GM18526 (cell line): Measurements from ENCODE around the gene GPR137C.

ENCODE experiments used
- POLR2A ChIP-seq: IDR thresholded peaks from 3 replicates; pipeline ENCODE4 v1.6.1; 2011; ENCODE audit not compliant: insufficient read length; ENCODE audit errors: extremely low read depth

The GPR137C gene

DNA sequence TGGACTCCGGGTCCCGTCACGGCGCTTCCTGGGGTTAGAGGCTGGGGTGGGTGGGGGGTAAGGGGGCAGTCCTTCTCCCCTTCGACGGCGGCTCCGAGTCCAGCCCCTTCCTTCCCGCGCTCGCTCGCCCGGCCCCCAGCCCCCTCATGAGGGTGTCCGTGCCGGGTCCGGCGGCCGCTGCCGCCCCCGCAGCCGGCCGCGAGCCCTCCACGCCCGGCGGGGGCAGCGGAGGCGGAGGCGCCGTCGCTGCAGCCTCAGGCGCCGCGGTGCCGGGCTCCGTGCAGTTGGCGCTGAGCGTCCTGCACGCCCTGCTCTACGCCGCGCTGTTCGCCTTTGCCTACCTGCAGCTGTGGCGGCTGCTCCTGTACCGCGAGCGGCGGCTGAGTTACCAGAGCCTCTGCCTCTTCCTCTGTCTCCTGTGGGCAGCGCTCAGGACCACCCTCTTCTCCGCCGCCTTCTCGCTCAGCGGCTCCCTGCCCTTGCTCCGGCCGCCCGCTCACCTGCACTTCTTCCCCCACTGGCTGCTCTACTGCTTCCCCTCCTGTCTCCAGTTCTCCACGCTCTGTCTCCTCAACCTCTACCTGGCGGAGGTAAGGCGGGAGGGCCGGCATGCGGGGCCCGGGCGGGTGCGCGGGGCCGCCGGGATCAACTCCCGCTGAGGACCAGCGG, 500 bp downstream of the GPR137C start:
- no peak for TF ChIP-seq POLR2A

DNA sequence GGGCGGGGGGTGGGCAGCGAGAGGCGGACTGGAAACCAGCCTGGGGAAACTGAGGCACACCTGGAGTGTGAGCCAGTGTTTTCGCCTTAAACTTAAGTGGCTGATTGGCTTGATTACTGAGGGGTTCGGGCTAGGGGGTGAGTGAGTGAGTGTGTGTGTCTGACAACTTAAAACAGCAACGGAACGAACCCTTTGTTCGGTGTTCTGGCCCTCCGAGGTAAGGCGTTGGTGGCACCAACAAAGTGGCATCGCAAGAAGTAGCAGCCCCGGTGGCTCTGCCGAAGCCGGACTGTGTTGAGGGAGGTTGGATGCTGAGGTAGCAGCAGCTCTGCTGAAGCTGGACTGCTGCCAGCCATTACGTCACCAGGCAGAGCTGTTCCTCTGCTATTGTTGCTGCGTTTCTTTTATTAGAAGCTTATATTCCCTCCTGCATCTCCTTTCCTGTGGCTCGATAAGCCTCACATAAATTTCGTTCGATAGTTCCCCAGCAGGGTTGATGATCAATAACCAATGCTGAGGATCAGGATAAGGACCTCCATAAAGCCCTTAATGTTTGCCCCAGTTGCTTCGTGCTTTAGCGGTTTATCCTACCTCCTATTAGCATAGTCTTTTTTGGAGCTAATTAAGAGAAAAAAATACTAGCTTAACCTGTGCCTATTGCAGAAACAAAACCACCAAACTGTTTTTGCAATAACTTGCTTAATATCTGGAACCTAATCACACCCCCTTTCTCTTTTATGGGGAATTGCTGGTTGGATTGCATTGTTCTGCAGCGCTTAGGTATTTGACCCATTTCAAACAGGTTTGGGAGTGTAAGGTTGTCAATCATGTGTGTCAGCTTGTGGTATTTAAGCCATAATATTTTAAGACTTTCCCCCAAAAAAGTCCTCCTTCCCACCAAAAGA, 1.3 kb downstream of the GPR137C start:
- no peak for TF ChIP-seq POLR2A

DNA sequence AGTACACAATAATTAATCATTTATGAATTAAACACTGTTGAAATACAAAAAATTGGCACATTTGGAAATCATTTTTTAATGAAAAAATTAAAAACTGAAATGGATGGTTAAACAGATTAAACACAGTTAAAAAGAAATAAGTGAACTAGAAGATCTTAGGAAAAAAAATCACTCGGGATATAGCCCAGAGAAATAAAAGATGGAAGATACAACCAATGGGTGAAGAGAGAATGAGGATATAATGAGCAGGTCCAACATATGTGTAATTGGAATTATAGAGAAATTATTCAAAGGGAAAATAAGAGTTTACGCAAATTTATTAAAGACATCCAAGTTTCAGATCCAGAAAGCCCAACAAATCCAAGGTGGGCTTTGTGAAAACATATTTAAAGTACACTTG, 6.1 kb downstream of the GPR137C start:
- no peak for TF ChIP-seq POLR2A

DNA sequence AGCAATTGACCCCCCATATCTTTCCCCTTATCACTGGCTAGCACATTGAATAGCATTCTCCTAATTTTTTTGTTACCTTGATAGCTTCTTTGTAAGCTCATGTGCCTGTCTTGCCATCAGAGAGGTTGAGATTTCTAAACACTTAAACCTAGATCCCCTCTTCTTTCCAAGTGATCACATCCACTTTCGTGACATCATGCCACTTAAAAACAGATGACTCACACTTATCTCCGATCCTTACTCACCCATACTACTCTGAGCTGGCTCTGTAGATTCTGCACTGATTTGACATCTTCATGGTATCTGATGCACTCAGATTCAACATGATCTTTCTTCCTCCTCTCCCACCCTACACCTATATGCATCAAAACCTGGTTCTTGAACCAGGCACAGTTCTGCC, 10.5 kb downstream of the GPR137C start:
- no peak for TF ChIP-seq POLR2A

DNA sequence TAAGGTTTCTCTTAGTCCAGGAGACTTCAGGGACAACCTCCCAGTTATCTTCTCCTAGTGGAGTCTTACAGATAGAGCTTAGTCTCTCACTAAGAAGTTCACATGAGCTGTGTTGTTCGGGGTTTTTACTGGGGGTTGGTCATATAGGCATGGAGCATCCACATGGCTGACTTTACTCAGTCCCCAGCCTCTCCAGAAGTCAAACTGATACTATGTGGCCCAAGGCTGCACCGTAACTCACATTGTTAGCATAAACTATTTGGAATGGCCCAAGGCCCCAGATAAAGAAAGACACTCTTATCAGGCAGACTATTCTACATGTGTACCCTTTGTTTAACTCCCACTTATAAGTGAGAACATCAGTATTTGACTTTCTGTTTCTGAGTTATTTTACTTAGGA, 23.2 kb downstream of the GPR137C start:
- no peak for TF ChIP-seq POLR2A

DNA sequence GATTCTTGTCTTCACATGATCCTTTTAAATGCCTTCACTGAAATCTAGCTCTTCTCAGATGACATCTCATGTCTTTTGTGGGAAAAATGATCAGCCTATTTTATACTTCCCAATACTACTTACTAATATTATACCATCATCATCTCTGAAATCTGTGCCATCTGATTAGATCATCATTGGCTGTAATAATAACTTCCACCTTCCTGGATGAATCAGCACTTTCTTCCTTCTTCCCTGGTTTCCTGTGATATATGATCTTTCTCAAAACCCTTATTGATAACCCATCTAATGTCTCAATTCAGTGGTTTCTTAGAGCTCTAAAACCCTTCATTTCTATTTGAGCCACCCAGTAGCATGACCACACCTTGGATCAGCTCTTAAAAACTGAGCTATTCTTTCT, 30.9 kb downstream of the GPR137C start:
- no peak for TF ChIP-seq POLR2A

DNA sequence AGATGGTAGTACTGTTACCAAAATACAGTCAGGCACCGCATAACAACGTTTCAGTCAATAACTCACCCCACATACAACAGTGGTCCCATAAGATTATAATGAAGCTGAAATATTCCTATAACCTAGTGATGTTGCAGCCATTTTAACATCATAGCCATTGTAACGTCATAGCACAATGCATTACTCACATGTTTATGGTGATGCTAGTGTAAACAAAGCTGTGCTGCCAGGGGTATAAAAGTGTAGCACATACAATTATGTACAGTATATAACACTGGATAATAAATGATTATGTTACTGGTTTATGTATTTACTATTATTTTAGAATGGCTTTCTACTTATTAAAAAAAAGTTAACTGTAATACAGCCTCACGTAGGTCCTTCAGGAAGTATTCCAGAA, 37.0 kb downstream of the GPR137C start:
- no peak for TF ChIP-seq POLR2A

DNA sequence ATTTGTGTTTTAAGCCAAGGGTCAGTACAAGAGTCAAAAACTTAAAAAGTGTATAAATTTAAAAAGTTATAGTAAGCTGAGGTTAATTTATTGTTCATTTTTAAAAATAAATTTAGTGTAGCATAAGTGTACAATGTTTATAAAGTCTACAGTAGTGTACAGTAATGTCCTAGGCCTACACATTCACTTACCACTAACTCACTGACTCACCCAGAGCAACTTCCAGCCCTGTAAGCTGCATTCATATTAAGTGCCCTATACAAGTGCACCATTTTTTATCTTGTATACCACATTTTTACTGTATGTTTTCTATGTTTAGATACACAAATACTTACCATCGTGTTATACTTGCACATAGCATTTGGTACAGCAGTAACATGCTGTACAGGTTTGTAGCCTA, 37.7 kb downstream of the GPR137C start:
- no peak for TF ChIP-seq POLR2A

DNA sequence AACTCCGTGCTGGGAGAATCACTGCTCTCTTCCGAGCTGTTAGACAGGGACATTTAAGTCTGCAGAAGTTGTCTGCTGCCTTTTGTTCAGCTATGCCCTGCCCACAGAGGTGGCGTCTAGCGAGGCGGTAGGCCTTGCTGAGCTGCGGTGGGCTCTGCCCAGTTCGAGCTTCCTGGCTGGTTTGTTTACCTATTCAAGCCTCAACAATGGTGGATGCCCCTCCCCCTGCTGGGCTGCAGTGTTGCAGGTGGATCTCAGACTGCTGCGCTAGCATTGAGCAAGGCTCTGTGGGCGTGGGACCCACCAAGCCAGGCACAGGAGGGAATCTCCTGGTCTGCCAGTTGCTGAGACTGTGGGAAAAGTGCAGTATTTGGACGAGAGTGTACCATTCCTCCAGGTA, 43.7 kb downstream of the GPR137C start:
- no peak for TF ChIP-seq POLR2A

DNA sequence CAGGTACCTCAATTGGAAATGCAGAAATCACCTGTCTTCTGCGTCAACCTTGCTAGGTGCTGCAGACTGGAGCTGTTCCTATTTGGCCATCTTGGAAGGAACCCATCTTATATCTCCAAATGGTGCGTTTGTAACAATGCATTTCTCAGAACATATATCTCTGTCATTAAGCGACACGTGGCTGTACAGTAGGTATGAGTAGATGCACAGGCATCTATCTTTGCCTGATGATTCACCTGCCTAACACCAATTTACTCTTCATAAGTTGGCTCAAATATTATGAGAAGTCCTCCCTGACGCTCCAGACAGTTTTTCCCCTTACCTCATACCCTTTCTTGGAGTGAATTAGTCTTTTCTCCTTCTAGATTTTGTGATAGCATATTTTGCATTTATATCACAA, 44.2 kb downstream of the GPR137C start:
- TF ChIP-seq POLR2A = no peak

DNA sequence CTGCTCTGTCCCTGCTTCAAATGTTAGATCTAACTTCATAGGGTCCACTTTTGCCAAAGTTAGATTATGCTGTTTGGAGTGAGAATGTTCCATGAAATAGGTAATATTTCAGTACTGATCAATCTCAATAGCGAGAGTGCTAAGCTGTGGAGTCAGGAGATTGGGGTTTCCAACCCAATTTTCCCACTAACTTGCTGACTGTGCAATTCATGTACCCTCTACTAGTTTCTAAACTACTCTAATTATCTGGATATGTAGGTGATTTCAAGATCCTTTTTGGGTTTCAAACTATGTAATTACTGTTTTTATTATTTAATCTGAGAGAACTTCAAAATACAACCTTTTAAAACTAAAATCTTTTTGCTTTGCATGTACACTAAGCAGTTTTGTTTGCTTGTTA, 45.9 kb downstream of the GPR137C start:
- TF ChIP-seq POLR2A = no peak

DNA sequence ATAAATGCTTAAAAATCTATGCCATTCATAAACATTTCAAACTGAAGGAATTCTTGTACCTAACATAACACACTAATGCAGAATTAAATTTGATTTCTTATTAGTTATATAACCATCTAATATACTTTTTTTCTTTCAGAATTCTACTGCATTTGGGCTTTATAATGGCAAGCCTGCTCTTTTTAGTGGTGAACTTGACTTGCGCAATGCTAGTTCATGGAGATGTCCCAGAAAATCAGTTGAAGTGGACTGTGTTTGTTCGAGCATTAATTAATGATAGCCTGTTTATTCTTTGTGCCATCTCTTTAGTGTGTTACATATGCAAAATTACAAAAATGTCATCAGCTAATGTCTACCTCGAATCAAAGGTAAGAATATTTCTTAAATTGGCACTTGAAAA, 47.3 kb downstream of the GPR137C start:
- TF ChIP-seq POLR2A = no peak

DNA sequence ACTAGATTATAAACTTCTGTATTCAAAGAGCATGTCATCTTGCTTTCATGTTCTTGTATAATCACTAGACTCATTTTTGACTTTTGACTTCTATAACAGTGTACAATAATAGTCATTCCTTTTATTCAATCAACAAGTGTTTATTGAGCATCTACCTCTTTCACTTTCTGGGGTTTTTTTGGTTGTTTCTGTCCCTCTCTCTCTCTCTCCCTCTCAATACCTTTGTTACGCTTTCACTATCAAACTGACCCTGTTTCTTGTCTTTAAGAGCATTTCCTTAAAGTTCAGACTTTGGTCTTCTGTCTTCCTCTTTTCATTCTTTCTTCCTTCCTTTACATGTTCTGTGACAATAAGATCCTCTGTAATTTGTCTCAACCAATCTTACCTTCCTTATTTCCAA, 49.5 kb downstream of the GPR137C start:
- no peak for TF ChIP-seq POLR2A

DNA sequence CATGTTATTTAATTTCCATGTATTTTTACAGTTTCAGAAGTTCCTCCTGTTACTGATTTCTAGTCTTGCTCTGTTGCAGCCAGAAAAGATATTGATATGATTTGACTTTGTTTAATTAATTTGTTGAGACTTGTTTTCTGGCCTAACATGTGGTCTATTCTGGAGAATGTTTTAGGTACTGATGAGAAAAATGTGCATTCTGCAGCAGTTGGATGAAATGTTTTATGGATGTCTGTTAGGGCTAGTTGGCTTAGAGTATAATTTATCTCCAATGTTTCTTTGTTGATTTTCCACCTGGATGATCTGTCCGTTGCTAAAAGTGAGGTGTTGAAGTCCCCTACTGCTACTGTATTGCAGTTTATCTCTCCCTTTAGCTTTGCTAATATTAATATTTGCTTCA, 54.4 kb downstream of the GPR137C start:
- TF ChIP-seq POLR2A = no peak

DNA sequence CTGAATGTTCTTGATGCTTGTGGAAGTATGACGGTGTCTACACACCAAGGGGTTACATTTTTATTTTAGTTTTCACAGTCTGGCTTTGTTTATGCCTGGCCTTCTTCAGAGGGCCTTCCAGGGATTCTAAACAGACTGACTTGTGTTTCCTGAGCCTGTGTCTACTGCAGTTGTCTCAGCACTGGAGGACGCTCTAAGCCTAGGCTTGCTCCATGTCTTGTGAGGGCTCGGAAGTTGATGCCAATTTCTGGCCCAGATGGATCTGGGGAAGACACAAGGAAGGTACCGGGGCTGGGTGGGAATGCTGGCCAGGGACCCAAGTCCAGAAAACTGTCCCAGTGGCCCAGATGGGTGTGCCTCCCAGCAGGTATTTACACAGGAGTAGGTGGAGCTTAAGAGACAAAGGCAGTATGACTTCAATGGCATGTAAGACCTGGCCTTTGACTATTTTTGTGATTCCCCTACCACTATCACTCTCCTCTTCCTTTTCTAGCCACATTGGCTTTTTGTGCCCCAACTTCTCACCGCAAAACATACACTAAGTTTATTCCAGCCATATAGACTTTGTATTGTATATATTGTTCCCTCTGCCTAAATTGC, 56.9 kb downstream of the GPR137C start:
- TF ChIP-seq POLR2A = no peak

DNA sequence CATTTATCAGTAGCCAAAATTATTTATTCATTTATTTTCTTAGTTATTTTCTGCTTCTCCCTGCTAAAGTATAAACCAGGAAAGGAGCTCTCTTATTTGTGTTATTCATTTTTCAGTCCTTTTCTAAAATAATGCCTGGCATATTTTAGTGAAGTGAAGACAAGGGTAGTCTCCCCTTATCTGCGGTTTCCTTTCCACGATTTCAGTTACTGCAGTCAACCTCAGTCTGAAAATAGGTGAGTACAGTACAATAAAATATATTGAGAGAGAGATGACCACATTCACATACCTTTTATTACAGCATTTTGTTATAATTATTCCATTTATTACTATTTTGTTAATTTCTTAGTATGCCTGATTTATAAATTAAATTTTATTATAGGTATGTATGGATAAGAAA, 57.6 kb downstream of the GPR137C start:
- TF ChIP-seq POLR2A = no peak
